GM12801 (cell line): ENCODE results near the gene SLC16A2.

Source experiments
- TF ChIP-seq, protein P1 (sequence below): IDR thresholded peaks from one replicate; pipeline ENCODE4 v1.5.1; 2011; ENCODE audit warnings: control low read depth; ENCODE audit not compliant: insufficient read length; ENCODE audit errors: extremely low read depth

Gene SLC16A2

GRCh38 chrX:74458736-74459135, 37.4 kb downstream of the SLC16A2 start:
- TF ChIP-seq, protein P1, sequence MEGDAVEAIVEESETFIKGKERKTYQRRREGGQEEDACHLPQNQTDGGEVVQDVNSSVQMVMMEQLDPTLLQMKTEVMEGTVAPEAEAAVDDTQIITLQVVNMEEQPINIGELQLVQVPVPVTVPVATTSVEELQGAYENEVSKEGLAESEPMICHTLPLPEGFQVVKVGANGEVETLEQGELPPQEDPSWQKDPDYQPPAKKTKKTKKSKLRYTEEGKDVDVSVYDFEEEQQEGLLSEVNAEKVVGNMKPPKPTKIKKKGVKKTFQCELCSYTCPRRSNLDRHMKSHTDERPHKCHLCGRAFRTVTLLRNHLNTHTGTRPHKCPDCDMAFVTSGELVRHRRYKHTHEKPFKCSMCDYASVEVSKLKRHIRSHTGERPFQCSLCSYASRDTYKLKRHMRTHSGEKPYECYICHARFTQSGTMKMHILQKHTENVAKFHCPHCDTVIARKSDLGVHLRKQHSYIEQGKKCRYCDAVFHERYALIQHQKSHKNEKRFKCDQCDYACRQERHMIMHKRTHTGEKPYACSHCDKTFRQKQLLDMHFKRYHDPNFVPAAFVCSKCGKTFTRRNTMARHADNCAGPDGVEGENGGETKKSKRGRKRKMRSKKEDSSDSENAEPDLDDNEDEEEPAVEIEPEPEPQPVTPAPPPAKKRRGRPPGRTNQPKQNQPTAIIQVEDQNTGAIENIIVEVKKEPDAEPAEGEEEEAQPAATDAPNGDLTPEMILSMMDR = no peak

- TF ChIP-seq, protein P1 = no peak
These were observed 40.1 kb downstream of the SLC16A2 start for GRCh38 chrX:74461384-74461783.

DNA sequence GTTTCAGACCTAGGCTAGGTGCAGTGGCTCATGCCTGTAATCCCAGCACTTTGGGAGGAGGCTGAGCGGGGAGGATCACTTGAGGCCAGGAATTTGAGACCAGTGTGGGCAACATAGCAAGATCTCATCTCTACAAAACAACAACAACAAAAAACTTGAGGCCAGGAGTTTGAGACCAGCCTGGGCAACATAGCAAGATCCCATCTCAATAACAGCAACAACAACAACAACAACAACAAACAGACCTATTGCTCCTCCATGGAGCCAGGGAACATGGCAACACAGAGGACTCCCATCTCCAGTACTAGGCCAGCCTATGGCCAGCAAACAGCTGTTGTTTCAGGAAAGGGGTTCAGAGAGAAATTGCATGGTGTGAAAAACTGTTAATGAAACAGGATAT, 43.4 kb downstream of the SLC16A2 start:
- TF ChIP-seq, protein P1 = no peak

DNA sequence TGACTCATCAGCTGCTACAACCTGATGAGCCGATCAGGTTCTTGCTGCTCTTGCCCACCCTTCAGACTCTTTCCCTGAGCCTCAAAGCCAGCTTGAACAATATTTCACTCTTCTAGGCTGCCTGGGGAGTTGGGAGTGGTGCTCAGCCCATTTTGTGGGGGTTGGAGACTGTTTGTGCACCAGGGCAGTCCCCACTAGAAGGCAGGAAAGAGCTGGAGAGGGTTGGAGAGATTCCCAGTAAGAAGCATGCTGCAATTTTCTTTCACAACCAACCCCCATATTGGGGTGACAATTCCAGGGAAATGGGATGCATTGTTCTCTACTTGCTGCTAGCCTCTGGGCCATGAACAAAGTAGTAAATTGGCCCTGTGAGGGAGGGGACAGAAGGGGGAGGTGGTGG, 44.1 kb downstream of the SLC16A2 start:
- TF ChIP-seq, protein P1 = no peak

DNA sequence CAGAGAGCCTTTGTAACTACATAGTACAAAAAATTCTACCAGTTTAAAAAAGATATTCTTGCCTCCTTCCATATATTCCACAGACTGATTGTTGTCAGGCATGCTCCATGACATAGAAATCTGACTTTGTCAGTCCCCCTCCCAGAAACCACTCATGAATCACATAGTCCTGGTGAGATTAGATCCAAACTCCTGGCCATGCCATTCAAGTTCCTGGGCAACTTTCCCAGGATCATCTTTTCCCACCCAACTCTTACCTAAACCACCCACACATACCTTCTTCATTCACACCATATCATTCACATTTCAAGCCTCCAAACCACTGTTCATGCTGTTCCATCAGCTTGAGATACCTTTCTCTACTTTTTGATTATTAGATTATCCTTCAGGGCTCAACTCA, 46.4 kb downstream of the SLC16A2 start:
- TF ChIP-seq, protein P1 = no peak

DNA sequence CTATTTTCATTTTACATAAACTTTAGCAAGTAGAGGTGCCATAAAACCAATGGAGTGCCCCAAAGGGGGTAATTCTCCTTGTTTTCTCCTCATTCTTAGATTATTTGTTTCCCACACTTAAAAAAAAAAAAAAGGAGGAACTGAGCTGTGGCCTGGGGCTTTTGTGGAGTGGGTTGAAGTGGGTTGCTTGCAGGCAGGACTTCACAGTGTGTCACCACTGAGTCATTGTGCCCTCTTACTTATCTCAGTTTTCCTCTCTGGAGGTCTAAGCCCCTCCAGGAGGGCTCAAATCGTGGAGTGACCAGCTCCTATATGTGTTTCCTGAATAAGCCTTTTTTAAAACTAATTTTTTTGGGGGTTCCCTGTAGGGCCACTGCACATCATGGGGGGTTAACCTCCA, 69.0 kb downstream of the SLC16A2 start:
- TF ChIP-seq, protein P1 = no peak

DNA sequence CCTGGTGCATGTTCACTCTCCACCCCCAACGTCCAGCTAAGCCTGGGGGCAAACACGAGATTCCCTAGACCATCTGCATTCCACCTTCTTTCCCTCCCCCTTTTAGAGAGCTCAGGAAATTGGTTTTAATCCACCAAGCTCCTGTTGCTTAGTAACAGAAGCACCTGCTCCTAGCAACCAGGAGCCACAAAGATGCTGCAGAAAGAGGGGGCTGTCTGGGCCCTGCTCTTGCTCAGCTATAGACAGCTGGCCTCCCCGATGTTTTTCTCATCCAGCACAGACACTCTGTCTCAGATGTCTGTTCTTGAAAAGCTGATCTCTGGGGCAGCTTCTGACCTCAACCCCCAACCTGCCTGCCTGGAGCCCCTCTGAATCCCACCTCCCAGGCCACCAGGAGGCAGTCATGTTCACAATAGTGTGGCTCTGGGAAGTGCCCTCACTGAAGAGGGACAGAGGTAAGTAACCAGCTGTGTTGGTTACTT, 71.5 kb downstream of the SLC16A2 start:
- TF ChIP-seq, protein P1 = no peak

- TF ChIP-seq, protein P1 = no peak
These were observed 72.5 kb downstream of the SLC16A2 start for GRCh38 chrX:74493806-74494205.
